Measurements from ENCODE around the gene PPP1R7. TPM values are rescaled to one million over a fixed set of nuclear protein-coding genes. Genes with fewer than 3 reads are reported as not detected.

PPP1R7 gene
- total RNA-seq, 1 donor from 2014 or later: 55.5 TPM

DNA sequence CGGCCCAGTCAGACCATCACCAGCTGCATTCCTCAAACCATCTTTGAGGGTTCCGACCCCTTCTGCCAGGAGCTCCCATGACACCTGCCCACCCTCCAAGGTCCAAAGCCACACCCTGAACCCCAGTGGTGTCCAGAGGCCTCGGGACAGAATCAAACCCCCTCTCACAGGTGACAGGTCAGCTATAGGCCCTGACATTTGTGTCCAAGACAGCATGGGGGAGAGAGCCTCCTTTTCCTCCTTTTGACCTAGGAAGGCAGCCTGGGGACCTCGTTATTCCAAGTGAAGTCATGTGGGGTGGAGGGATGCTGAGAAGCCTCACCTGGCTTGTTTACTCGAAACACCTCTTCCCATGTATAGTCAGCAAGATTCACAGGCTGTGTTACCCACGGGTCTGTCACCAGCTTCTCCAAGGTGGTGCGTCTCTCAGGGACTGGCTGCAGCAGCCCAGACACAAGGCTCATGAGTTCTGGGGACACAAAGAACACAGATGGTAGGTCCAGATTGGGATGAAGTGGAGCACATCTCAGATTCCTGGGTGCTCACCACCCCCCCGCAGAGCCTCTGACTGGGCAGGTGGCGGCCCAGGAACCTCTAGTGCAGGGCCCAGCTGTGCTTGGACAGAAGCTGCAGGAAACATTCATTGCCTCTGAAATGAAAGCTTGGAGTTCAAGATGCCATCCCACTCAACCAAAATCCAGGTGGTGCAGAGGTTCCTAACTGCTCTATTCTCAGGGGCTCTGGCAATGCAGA is 43.1 kb upstream of the PPP1R7 start:
- Mint-ChIP-seq H3K9me3 (ENCODE audit: unreplicated experiment) (no peaks in the 10 kb centered on the region), H3K27ac (ENCODE audit: unreplicated experiment) (no peak overlapping the region), H3K4me3 (ENCODE audit: unreplicated experiment) (no peak overlapping the region), H3K36me3 (ENCODE audit: unreplicated experiment) (no peaks in the 10 kb centered on the region), H3K27me3 (ENCODE audit: unreplicated experiment) (no peaks in the 10 kb centered on the region), H3K4me1 (ENCODE audit: unreplicated experiment) (peaks cover 9% of the 10 kb centered on the region)
- DNase-seq (ENCODE audit: extremely low spot score, unreplicated experiment): no peak
- TF ChIP-seq, protein P1, sequence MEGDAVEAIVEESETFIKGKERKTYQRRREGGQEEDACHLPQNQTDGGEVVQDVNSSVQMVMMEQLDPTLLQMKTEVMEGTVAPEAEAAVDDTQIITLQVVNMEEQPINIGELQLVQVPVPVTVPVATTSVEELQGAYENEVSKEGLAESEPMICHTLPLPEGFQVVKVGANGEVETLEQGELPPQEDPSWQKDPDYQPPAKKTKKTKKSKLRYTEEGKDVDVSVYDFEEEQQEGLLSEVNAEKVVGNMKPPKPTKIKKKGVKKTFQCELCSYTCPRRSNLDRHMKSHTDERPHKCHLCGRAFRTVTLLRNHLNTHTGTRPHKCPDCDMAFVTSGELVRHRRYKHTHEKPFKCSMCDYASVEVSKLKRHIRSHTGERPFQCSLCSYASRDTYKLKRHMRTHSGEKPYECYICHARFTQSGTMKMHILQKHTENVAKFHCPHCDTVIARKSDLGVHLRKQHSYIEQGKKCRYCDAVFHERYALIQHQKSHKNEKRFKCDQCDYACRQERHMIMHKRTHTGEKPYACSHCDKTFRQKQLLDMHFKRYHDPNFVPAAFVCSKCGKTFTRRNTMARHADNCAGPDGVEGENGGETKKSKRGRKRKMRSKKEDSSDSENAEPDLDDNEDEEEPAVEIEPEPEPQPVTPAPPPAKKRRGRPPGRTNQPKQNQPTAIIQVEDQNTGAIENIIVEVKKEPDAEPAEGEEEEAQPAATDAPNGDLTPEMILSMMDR (IDR thresholded peaks at IDR 0.05): no peak

DNA sequence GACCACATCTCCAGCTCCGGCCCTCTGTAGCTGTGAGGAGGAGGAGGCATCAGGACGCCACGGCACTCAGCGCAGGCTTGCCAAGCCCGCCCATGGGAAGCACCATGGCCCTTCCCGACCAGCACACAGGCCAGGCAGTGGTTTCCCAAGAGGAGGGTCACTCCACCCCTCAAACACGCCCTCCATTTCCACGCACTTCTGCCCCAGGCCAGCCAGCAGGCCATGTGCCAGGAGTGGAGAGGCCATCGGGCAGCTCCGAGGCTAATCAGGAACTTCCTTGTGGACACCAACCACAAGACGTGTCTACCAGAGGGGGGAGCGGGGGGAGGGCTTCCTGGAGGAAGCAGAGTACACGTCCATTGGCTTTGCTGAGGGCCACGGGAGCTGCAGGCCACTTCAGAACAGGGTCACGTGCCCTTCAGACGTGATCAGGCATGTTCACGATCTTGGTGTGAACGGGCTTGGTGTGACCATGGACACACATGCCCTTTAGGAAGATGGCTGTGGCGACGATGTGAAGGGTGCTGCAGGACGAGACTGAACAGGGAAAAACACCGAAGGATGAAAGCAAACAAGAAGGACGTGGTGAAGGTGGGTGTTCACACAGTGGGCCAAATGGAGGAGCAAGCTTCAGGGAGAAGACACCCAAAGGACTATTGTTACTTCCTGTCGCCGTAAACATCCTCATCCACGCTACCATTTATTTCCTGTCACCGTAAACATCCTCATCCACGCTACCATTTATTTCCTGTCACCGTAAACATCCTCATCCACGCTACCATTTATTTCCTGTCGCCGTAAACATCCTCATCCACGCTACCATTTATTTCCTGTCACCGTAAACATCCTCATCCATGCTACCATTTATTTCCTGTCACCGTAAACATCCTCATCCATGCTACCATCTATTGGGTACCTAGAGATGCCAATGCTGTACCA is 41.7 kb upstream of the PPP1R7 start:
- no peaks in the 10 kb centered on the region for H3K4me1 Mint-ChIP-seq (ENCODE audit: unreplicated experiment)
- no peak overlapping the region for H3K4me3 Mint-ChIP-seq (ENCODE audit: unreplicated experiment)
- no peaks in the 10 kb centered on the region for H3K9me3 Mint-ChIP-seq (ENCODE audit: unreplicated experiment)
- no peak overlapping the region for H3K27ac Mint-ChIP-seq (ENCODE audit: unreplicated experiment)
- TF ChIP-seq, protein P1 (IDR thresholded peaks at IDR 0.05): no peak
- H3K27me3 Mint-ChIP-seq (ENCODE audit: unreplicated experiment): no peaks in the 10 kb centered on the region
- no peak for DNase-seq (ENCODE audit: extremely low spot score, unreplicated experiment)
- H3K36me3 Mint-ChIP-seq (ENCODE audit: unreplicated experiment): no peaks in the 10 kb centered on the region

DNA sequence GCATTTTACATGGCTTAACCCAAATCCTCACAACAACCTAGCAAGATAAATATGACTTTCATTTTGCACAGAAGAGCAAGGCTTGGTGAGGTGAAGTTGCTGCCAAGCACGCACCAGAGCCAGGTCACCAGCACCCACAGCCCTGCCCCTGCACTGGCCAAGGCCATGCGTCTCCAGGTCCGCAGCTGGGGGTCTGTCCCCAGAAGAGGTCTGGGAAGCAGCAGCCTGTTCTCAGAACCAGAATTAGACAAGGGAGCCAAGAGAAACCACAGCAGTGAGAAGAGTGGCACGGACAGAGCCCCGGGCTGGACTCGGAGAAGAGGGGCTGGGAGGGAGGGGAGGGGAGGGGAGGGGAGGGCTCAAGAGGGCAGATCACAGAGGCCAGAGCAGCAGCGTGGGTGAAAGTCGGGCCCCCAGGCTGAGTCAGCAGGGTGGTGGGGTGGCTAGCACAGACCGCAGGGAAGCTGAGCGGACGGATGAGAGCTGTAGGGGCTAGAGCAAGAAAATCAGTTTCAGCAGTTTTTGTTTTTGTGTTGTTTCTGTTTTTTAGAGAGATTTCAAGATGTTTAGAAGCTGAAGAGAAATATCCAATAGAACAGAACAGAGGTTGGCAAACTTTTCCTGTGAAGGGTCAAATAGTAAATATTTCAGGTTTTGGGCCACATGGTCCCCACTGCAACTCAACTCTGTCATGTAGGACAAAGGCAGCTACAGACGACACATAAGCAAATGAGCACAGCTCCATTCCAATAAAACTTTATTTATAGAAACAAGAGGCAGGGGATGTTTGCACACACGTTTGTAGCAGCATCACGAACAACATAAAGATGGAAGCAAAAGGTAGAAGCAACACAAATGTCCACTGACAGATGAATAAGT is 40.8 kb upstream of the PPP1R7 start:
- no peaks in the 10 kb centered on the region for H3K4me1 Mint-ChIP-seq (ENCODE audit: unreplicated experiment)
- H3K9me3 Mint-ChIP-seq (ENCODE audit: unreplicated experiment): no peaks in the 10 kb centered on the region
- H3K27me3 Mint-ChIP-seq (ENCODE audit: unreplicated experiment): no peaks in the 10 kb centered on the region
- H3K36me3 Mint-ChIP-seq (ENCODE audit: unreplicated experiment): no peaks in the 10 kb centered on the region
- no peak overlapping the region for H3K27ac Mint-ChIP-seq (ENCODE audit: unreplicated experiment)
- TF ChIP-seq, protein P1 (IDR thresholded peaks at IDR 0.05): no peak
- H3K4me3 Mint-ChIP-seq (ENCODE audit: unreplicated experiment): no peak overlapping the region
- DNase-seq (ENCODE audit: extremely low spot score, unreplicated experiment): no peak

DNA sequence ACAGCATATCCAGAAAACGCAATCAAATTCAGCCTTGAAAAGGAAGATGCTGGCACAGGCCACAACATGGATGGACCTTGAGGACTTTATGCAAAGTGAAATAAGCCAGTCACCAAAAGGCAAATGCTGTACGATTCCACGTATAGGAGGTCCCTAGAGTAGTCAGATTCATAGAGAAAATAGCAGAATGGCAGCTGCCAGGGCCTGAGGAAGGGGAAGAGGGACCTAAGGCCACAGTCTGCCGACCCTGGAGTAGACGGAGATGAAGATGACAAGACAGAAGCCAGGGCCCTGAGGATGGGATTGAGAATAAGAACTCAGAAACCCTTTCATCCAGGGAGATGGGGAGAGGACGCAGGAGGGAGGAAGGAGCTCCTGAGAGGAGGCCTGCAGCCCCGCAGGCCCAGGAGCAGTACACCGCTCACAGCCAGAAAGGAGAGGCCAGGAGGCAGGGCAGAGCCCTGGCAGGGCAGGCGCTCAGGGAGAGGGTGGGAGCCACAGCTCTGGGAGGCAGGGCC is 40.1 kb upstream of the PPP1R7 start:
- TF ChIP-seq, protein P1 (IDR thresholded peaks at IDR 0.05): no peak
- Mint-ChIP-seq H3K27ac (ENCODE audit: unreplicated experiment) (no peak overlapping the region), H3K9me3 (ENCODE audit: unreplicated experiment) (no peaks in the 10 kb centered on the region), H3K27me3 (ENCODE audit: unreplicated experiment) (no peaks in the 10 kb centered on the region), H3K36me3 (ENCODE audit: unreplicated experiment) (peaks cover 4% of the 10 kb centered on the region), H3K4me1 (ENCODE audit: unreplicated experiment) (no peaks in the 10 kb centered on the region), H3K4me3 (ENCODE audit: unreplicated experiment) (no peak overlapping the region)
- no peak for DNase-seq (ENCODE audit: extremely low spot score, unreplicated experiment)

All from osteocyte (in vitro differentiated cells).